ENCODE measurements around the gene ALDH1A3.

ALDH1A3 gene

DNA sequence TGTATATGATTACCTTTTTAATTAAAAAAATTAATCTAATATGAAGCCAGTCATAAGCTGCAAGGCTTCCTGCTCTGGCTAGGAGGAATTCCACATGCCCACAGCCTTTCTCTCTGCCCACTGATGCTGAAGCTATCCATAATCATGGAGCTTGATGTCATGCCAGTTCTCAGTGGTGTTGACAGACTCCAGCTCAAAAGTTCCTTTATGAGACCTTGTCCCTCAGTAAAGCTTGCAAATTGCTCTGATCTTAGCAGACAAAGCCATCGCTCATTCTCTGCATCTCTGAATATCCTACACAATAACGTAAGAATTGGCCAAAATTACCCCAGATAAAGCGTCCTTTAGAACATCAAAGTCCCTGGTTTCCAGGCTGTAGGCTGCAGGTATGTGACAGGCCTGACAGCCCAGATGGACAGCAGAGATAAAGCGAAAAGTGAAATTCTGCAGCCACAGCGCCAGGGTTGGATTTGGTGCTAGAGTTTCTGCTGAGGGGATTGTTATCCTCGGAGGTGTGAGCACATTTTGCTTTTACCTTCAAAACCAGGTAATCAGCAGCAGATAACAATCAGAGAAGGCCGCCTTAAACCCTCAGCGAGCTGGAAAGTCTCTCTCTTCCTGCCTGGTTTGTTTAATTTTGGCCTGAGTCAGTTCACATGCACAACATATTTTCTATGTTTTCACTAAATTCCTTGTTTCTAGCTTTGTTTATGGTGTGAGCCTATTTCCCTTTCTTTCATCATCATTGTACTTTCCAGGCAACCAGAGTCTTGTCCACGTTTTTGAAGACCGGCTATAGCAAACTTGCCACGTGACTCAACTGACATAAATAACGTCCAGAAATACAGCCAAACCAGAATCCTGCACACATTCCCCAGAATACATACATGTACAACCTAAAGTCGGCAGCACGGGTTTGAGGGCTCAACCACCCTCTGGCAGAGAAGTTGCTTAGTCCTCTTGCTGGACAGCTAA lies 36.6 kb upstream of the ALDH1A3 start (continued):
- no peak for TF ChIP-seq ZNF24 (tag by site-specific recombination; IDR thresholded peaks at IDR 0.05)
- TF ChIP-seq, protein P1, sequence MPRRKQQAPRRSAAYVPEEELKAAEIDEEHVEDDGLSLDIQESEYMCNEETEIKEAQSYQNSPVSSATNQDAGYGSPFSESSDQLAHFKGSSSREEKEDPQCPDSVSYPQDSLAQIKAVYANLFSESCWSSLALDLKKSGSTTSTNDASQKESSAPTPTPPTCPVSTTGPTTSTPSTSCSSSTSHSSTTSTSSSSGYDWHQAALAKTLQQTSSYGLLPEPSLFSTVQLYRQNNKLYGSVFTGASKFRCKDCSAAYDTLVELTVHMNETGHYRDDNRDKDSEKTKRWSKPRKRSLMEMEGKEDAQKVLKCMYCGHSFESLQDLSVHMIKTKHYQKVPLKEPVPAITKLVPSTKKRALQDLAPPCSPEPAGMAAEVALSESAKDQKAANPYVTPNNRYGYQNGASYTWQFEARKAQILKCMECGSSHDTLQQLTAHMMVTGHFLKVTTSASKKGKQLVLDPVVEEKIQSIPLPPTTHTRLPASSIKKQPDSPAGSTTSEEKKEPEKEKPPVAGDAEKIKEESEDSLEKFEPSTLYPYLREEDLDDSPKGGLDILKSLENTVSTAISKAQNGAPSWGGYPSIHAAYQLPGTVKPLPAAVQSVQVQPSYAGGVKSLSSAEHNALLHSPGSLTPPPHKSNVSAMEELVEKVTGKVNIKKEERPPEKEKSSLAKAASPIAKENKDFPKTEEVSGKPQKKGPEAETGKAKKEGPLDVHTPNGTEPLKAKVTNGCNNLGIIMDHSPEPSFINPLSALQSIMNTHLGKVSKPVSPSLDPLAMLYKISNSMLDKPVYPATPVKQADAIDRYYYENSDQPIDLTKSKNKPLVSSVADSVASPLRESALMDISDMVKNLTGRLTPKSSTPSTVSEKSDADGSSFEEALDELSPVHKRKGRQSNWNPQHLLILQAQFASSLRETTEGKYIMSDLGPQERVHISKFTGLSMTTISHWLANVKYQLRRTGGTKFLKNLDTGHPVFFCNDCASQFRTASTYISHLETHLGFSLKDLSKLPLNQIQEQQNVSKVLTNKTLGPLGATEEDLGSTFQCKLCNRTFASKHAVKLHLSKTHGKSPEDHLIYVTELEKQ (tag by site-specific recombination; IDR thresholded peaks at IDR 0.05; ENCODE audit: borderline replicate concordance): no peak

DNA sequence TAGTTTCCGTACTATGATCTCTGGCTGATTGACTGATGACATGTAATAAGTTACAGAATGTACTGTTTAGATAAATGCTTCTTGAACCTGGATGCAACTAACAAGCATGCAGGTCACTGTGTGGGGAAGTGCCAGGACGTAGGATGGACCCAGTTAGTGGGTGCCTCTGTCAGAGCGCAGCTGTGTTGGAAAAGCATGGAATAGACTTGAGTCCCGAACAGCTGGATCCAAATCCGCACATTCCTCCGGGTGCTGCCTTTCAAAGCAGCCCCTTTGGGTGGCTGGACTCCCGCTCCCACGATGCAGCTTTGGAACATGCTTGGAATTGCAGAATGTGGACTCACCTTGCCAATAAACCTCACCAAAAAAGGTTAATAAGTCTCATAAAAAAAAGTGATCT lies 35.5 kb upstream of the ALDH1A3 start:
- Histone ChIP-seq H3K9me3 (ENCODE audit: control insufficient read depth, insufficient read depth, low read depth, low read length) (no peaks in the 10 kb centered on the region), H3K36me3 (ENCODE audit: control insufficient read depth in 2 of 2, insufficient read depth in 1 of 2, low read length in 2 of 2) (no peaks in the 10 kb centered on the region), H3K4me1 (ENCODE audit: control insufficient read depth, insufficient read depth, low read length) (no peaks in the 10 kb centered on the region), H3K4me3 (ENCODE audit: low read depth, low read length) (no peak overlapping the region), H3K27ac (ENCODE audit: extremely low read depth, low read depth, low read length) (no peak overlapping the region)
- POLR2A ChIA-PET: no interaction called here
- CTCF ChIA-PET: interaction anchor here (1.6 kb wide), 1 partner anchor 29 kb away, joined by 3 read pairs; no protein-coding TSS in a partner anchor
- TF ChIP-seq, protein P2, sequence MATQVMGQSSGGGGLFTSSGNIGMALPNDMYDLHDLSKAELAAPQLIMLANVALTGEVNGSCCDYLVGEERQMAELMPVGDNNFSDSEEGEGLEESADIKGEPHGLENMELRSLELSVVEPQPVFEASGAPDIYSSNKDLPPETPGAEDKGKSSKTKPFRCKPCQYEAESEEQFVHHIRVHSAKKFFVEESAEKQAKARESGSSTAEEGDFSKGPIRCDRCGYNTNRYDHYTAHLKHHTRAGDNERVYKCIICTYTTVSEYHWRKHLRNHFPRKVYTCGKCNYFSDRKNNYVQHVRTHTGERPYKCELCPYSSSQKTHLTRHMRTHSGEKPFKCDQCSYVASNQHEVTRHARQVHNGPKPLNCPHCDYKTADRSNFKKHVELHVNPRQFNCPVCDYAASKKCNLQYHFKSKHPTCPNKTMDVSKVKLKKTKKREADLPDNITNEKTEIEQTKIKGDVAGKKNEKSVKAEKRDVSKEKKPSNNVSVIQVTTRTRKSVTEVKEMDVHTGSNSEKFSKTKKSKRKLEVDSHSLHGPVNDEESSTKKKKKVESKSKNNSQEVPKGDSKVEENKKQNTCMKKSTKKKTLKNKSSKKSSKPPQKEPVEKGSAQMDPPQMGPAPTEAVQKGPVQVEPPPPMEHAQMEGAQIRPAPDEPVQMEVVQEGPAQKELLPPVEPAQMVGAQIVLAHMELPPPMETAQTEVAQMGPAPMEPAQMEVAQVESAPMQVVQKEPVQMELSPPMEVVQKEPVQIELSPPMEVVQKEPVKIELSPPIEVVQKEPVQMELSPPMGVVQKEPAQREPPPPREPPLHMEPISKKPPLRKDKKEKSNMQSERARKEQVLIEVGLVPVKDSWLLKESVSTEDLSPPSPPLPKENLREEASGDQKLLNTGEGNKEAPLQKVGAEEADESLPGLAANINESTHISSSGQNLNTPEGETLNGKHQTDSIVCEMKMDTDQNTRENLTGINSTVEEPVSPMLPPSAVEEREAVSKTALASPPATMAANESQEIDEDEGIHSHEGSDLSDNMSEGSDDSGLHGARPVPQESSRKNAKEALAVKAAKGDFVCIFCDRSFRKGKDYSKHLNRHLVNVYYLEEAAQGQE (tag by site-specific recombination; IDR thresholded peaks at IDR 0.05): no peak
- TF ChIP-seq SP3 (tag by site-specific recombination; IDR thresholded peaks at IDR 0.05) (no peak), ZBTB17 (tag by site-specific recombination; IDR thresholded peaks at IDR 0.05) (no peak)

DNA sequence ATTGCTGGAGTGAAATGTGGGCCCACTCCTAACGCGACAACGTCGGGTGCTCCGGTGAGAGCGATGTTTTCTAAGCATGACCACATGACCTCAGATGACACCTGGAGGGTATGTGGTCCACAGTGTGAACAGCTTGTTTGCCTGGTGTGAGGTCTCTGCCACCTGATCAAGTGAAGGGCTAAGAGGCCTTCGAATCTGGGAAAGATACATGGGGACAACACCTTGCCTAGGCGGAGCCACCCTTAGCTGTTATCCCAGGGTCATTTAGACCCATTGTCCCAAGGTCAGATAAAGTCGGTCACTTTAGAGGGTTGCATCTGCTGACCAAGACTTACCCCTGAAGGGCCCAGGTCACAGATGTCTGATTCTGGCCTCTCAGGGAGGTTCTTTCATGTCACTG lies 34.9 kb upstream of the ALDH1A3 start:
- Histone ChIP-seq H3K9me3 (ENCODE audit: control insufficient read depth, insufficient read depth, low read depth, low read length) (no peaks in the 10 kb centered on the region), H3K4me1 (ENCODE audit: control insufficient read depth, insufficient read depth, low read length) (no peaks in the 10 kb centered on the region), H3K36me3 (ENCODE audit: control insufficient read depth in 2 of 2, insufficient read depth in 1 of 2, low read length in 2 of 2) (no peaks in the 10 kb centered on the region), H3K27ac (ENCODE audit: extremely low read depth, low read depth, low read length) (no peak overlapping the region), H3K4me3 (ENCODE audit: low read depth, low read length) (no peak overlapping the region)
- TF ChIP-seq ZNF155 (tag by site-specific recombination; IDR thresholded peaks at IDR 0.05): no peak
- TF ChIP-seq ZNF530 (tag by site-specific recombination; IDR thresholded peaks at IDR 0.05; ENCODE audit: low read depth): no peak
- no peak for TF ChIP-seq REPIN1 (tag by site-specific recombination; IDR thresholded peaks at IDR 0.05; ENCODE audit: low read depth)
- TF ChIP-seq ZNF292 (tag by site-specific recombination; IDR thresholded peaks at IDR 0.05; ENCODE audit: borderline replicate concordance, low read depth): no peak
- no peak for TF ChIP-seq ZNF202 (tag by site-specific recombination; IDR thresholded peaks at IDR 0.05; ENCODE audit: borderline replicate concordance)
- TF ChIP-seq, protein P3, sequence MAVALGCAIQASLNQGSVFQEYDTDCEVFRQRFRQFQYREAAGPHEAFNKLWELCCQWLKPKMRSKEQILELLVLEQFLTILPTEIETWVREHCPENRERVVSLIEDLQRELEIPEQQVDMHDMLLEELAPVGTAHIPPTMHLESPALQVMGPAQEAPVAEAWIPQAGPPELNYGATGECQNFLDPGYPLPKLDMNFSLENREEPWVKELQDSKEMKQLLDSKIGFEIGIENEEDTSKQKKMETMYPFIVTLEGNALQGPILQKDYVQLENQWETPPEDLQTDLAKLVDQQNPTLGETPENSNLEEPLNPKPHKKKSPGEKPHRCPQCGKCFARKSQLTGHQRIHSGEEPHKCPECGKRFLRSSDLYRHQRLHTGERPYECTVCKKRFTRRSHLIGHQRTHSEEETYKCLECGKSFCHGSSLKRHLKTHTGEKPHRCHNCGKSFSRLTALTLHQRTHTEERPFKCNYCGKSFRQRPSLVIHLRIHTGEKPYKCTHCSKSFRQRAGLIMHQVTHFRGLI (tag by site-specific recombination; IDR thresholded peaks at IDR 0.05): no peak
- no peak for TF ChIP-seq SALL2 (tag by site-specific recombination; IDR thresholded peaks at IDR 0.05; ENCODE audit: borderline replicate concordance)
- no peak for TF ChIP-seq OVOL3 (tag by site-specific recombination; IDR thresholded peaks at IDR 0.05)
- no peak for TF ChIP-seq ZBTB20 (tag by site-specific recombination; IDR thresholded peaks at IDR 0.05)
- TF ChIP-seq ZNF274 (IDR thresholded peaks at IDR 0.05; ENCODE audit: low read length): no peak
- TF ChIP-seq ZNF274 (tag by site-specific recombination; IDR thresholded peaks at IDR 0.05; ENCODE audit: borderline replicate concordance): no peak
- no peak for TF ChIP-seq ZSCAN30 (tag by site-specific recombination; IDR thresholded peaks at IDR 0.05)
- TF ChIP-seq, protein P4, sequence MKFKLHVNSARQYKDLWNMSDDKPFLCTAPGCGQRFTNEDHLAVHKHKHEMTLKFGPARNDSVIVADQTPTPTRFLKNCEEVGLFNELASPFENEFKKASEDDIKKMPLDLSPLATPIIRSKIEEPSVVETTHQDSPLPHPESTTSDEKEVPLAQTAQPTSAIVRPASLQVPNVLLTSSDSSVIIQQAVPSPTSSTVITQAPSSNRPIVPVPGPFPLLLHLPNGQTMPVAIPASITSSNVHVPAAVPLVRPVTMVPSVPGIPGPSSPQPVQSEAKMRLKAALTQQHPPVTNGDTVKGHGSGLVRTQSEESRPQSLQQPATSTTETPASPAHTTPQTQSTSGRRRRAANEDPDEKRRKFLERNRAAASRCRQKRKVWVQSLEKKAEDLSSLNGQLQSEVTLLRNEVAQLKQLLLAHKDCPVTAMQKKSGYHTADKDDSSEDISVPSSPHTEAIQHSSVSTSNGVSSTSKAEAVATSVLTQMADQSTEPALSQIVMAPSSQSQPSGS (tag by site-specific recombination; IDR thresholded peaks at IDR 0.05; ENCODE audit: low read depth): no peak
- TF ChIP-seq ZNF792 (tag by site-specific recombination; IDR thresholded peaks at IDR 0.05): no peak
- no peak for TF ChIP-seq ZBTB8A (tag by site-specific recombination; IDR thresholded peaks at IDR 0.05)
- no peak for TF ChIP-seq KLF9 (tag by site-specific recombination; IDR thresholded peaks at IDR 0.05; ENCODE audit: low read depth)
- ChIA-PET CTCF (interaction anchor here (1.6 kb wide), 1 partner anchor 28 kb away, joined by 3 read pairs; no protein-coding TSS in a partner anchor), POLR2A (no interaction called here)
